ENCODE results near the gene DOK1. TPM values are rescaled to one million over a fixed set of nuclear protein-coding genes. Genes with fewer than 3 reads are reported as not detected.
A peak's percentile ranks its signal among the peaks of the same experiment; 100 is the strongest.

The DOK1 gene
- total and polyA plus RNA-seq, 8 donors, result 5.7 to 14.0 (median 7.5) TPM

DNA sequence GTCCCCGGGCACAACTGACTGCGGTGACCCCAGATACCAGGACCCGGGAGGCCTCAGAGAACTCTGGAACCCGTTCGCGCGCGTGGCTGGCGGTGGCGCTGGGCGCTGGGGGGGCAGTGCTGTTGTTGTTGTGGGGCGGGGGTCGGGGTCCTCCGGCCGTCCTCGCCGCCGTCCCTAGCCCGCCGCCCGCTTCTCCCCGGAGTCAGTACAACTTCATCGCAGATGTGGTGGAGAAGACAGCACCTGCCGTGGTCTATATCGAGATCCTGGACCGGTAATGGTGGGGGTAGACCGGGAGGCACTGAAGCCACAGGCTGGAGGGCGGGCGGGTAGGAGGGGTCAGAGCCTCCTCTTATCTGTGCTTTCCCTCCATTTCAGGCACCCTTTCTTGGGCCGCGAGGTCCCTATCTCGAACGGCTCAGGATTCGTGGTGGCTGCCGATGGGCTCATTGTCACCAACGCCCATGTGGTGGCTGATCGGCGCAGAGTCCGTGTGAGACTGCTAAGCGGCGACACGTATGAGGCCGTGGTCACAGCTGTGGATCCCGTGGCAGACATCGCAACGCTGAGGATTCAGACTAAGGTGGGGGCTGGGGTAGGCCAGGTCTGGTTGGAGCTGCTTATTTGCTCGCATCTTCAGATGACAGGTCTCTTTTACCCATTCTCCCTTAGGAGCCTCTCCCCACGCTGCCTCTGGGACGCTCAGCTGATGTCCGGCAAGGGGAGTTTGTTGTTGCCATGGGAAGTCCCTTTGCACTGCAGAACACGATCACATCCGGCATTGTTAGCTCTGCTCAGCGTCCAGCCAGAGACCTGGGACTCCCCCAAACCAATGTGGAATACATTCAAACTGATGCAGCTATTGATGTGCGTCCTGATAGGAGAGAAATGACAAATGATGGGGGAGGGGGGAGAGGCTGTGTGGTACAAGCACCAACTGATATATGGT is 24.0 kb upstream of the DOK1 start:
- no peak for FAIRE-seq
- ATAC-seq, result peak; percentile 27 to 40 (median 29)
- H3K9me3 ChIP-seq, result no peaks in the 10 kb centered on the region
- H3K4me3 ChIP-seq, result peak overlapping the region; percentile 77 to 99 (median 97)
- TF ChIP-seq, protein P1, sequence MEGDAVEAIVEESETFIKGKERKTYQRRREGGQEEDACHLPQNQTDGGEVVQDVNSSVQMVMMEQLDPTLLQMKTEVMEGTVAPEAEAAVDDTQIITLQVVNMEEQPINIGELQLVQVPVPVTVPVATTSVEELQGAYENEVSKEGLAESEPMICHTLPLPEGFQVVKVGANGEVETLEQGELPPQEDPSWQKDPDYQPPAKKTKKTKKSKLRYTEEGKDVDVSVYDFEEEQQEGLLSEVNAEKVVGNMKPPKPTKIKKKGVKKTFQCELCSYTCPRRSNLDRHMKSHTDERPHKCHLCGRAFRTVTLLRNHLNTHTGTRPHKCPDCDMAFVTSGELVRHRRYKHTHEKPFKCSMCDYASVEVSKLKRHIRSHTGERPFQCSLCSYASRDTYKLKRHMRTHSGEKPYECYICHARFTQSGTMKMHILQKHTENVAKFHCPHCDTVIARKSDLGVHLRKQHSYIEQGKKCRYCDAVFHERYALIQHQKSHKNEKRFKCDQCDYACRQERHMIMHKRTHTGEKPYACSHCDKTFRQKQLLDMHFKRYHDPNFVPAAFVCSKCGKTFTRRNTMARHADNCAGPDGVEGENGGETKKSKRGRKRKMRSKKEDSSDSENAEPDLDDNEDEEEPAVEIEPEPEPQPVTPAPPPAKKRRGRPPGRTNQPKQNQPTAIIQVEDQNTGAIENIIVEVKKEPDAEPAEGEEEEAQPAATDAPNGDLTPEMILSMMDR (IDR thresholded peaks at IDR 0.05), result no peak
- DNase-seq, result peak in 4 of 6 donors; percentile 40 to 76 (median 61)
- peaks cover 7 to 18% (median 14%) of the 10 kb centered on the region in 3 donors for H3K4me1 ChIP-seq
- 2 to 4% methylated on average over 54 of the region's 54 CpGs for WGBS, 2 donors
- peak overlapping the region in 3 of 4 donors; percentile 59 to 83 (median 74) for H3K27ac ChIP-seq
- intact Hi-C loops (cut with DNase I), result no loop called here
- H3K36me3 ChIP-seq, result peaks cover 0 to 13% (median 0%) of the 10 kb centered on the region in 3 donors
- H3K27me3 ChIP-seq, result no peaks in the 10 kb centered on the region

DNA sequence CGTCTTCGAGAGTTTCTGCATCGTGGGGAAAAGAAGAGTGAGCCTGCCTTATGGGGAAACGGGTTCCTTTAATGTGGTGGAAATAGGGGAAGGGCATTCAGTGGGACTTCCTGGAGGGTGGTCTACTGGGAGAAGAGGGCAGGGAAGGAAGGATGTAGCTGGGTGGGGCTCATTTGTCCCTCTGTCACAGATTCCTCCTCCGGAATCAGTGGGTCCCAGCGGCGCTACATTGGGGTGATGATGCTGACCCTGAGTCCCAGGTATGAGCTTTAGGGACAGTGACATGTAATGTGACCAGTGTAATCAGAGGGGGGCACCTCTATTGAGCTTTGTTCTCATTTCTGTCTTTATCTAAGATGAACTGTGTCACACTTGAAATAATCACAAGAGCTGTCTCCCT is 22.9 kb upstream of the DOK1 start:
- H3K9me3 ChIP-seq, result no peaks in the 10 kb centered on the region
- H3K27ac ChIP-seq, result no peak overlapping the region
- TF ChIP-seq, protein P1 (IDR thresholded peaks at IDR 0.05), result no peak
- H3K27me3 ChIP-seq, result no peaks in the 10 kb centered on the region
- no peak overlapping the region for H3K4me3 ChIP-seq
- peaks cover 0 to 9% (median 0%) of the 10 kb centered on the region in 3 donors for H3K36me3 ChIP-seq
- intact Hi-C loops (cut with DNase I), result no loop called here
- DNase-seq (peak in 1 of 6 donors; percentile 19), ATAC-seq (no peak), FAIRE-seq (no peak)
- H3K4me1 ChIP-seq, result peaks cover 7 to 18% (median 14%) of the 10 kb centered on the region in 3 donors
- WGBS, 2 donors, result 84 to 91% methylated on average over 7 of the region's 7 CpGs

DNA sequence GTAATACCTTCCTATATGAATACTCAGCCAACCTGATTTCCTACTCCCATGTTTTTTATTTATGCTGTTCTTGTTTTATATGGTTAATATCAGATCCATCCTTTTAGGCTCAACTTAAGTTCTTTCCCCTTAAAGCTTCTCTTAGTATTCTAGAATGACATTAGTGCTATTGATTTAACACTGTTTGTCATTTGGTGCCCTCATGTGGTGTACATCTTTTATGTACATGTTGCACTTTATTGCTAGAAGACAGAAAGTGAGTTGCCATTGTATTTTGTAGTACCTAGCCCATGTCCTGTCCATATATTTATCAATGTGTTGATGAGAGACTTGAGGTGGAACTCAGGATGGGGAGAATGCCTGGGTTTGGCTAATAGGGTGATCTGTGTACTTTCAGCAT is 22.3 kb upstream of the DOK1 start:
- TF ChIP-seq, protein P1 (IDR thresholded peaks at IDR 0.05), result no peak
- Histone ChIP-seq H3K4me3 (no peak overlapping the region), H3K36me3 (peaks cover 0 to 4% (median 0%) of the 10 kb centered on the region in 3 donors), H3K4me1 (peaks cover 7 to 18% (median 14%) of the 10 kb centered on the region in 3 donors), H3K27ac (no peak overlapping the region), H3K9me3 (no peaks in the 10 kb centered on the region), H3K27me3 (no peaks in the 10 kb centered on the region)
- no peak for DNase-seq
- intact Hi-C loops (cut with DNase I), result no loop called here
- no peak for ATAC-seq
- no peak for FAIRE-seq

DNA sequence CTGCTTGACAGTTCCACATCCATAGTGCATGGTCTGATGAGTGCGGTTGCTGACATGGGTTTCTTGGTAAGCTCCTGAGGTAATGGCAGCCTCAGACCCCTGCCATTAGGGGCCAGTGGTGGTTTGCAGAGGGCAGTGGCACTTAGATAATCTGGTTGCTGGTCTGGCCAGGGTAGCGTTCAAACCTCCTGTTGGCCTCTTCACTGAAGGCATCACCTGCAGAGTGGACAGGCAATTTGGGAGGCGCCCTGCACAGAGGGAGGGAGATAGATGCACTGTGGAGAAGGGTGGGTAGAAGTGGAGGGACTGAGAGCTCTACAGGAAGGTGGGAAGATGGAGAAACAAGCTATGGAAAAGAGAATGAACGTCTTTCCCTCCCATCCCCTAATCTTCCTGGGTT is 21.1 kb upstream of the DOK1 start:
- intact Hi-C loops (cut with DNase I), result no loop called here
- WGBS, 2 donors, result 75 to 77% methylated on average over 4 of the region's 4 CpGs
- DNase-seq, result peak in 1 of 6 donors; percentile 1

More for the DNA sequence above, 21.1 kb upstream of the DOK1 start:
- TF ChIP-seq, protein P1 (IDR thresholded peaks at IDR 0.05), result no peak
- Histone ChIP-seq H3K9me3 (no peaks in the 10 kb centered on the region), H3K27me3 (no peaks in the 10 kb centered on the region), H3K4me3 (no peak overlapping the region), H3K36me3 (no peaks in the 10 kb centered on the region), H3K27ac (no peak overlapping the region), H3K4me1 (peaks cover 3 to 12% (median 11%) of the 10 kb centered on the region in 3 donors)
- ATAC-seq, result no peak
- no peak for FAIRE-seq

All from pancreas (tissue), 10 donors.